Tibial nerve (tissue), 4 donors: Measurements from ENCODE around the gene TMEM217.

Experiments
- EP300 ChIP-seq, 2 donors: sonication (generic); formaldehyde crosslinking; IDR thresholded peaks; one replicate each; pipeline ENCODE4 v1.6.1; 2017; ENCODE audit warnings: antibody characterized with exemption in 2 of 2, mild to moderate bottlenecking in 1 of 2
- POLR2A ChIP-seq, 2 donors: fragments of 450-650 bp; IDR thresholded peaks; one replicate each; pipeline ENCODE4 v1.6.1; 2017; ENCODE audit warnings: antibody characterized with exemption in 2 of 2, mild to moderate bottlenecking in 2 of 2, moderate library complexity in 2 of 2
- TF ChIP-seq, protein P1 (sequence below), 5 experiments: fragments of 200-600 bp in 3 of 5; fragments of 450-650 bp in 2 of 5; sonication (generic) in 3 of 5; IDR thresholded peaks; one replicate each; pipeline ENCODE4 v1.5.1; 2016 to 2019; ENCODE audit warnings: antibody characterized with exemption in 5 of 5, mild to moderate bottlenecking in 3 of 5, moderate library complexity in 2 of 5

DNA sequence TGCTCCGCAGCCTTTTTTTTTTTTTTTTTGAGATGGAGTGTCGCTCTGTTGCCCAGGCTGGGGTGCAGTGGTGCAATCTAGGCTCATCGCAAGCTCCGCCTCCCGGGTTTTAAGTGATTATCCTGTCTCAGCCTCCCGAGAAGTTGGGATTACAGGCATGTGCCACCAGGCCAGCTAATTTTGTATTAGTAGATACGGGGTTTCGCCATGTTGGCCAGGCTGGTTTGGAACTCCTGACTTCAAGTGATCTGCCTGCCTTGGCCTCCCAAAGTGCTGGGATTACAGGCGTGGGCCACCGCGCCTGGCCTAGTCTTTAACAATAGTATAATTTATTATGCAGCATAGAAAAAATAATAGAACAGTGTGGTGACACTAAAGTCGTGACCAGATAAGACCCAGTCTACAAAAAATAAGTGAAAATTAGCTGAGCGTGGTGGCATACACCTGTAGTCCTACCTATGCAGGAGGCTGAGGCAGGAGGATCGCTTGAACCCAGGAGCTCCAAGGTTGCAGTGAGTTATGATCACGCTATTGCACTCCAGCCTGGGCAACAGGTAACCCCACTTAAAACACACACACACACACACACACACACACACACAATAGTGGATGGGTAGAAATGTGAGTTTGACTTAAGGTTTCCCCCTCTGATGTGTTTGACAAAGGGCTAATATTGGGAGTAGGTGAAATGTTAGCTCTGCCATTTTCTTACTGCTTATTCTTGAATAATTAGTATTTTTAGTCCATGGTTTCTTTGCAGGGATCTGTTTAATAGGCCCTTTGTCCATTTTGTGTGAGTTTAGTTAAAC, 81.5 kb downstream of the TMEM217 start:
- TF ChIP-seq, protein P1, sequence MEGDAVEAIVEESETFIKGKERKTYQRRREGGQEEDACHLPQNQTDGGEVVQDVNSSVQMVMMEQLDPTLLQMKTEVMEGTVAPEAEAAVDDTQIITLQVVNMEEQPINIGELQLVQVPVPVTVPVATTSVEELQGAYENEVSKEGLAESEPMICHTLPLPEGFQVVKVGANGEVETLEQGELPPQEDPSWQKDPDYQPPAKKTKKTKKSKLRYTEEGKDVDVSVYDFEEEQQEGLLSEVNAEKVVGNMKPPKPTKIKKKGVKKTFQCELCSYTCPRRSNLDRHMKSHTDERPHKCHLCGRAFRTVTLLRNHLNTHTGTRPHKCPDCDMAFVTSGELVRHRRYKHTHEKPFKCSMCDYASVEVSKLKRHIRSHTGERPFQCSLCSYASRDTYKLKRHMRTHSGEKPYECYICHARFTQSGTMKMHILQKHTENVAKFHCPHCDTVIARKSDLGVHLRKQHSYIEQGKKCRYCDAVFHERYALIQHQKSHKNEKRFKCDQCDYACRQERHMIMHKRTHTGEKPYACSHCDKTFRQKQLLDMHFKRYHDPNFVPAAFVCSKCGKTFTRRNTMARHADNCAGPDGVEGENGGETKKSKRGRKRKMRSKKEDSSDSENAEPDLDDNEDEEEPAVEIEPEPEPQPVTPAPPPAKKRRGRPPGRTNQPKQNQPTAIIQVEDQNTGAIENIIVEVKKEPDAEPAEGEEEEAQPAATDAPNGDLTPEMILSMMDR (IDR thresholded peaks at IDR 0.05) = no peak
- no peak for TF ChIP-seq POLR2A (IDR thresholded peaks at IDR 0.05)
- no peak for TF ChIP-seq EP300 (IDR thresholded peaks at IDR 0.05)
